HEK293 (cell line): ENCODE measurements around the gene C1orf226.

Experiments used
- KLF1 ChIP-seq: fragments of 450-650 bp; formaldehyde crosslinking; IDR thresholded peaks from 2 replicates; pipeline ENCODE4 v1.5.1; 2016; ENCODE audit warnings: missing biosample characterization, missing genetic modification characterization
- TRIM28 ChIP-seq: IDR thresholded peaks from 2 replicates; pipeline ENCODE4 v1.6.1; 2011; ENCODE audit warnings: low read length, control low read depth, borderline replicate concordance
- ZBTB20 ChIP-seq: fragments of 450-650 bp; formaldehyde crosslinking; IDR thresholded peaks from 2 replicates; pipeline ENCODE4 v1.5.1; 2016; ENCODE audit warnings: missing biosample characterization, missing genetic modification characterization
- ZEB2 ChIP-seq: fragments of 450-650 bp; formaldehyde crosslinking; IDR thresholded peaks from 2 replicates; pipeline ENCODE4 v1.5.1; 2016; ENCODE audit warnings: missing biosample characterization, missing genetic modification characterization
- ZFP3 ChIP-seq: fragments of 450-650 bp; formaldehyde crosslinking; IDR thresholded peaks from 2 replicates; pipeline ENCODE4 v1.5.1; 2016; ENCODE audit warnings: low read depth, missing biosample characterization, missing genetic modification characterization
- ZNF274 ChIP-seq, 2 experiments: fragments of 200-500 bp in 1 of 2; fragments of 450-650 bp in 1 of 2; sonication (Bioruptor generic) in 1 of 2; formaldehyde crosslinking in 1 of 2; IDR thresholded peaks; 2 replicates each; pipeline versions ENCODE4 v1.5.1 to v1.6.1; 2014 to 2016; ENCODE audit warnings: borderline replicate concordance in 1 of 2, inconsistent platforms in 1 of 2, low read length in 1 of 2, missing biosample characterization in 1 of 2, missing genetic modification characterization in 1 of 2
- ZNF571 ChIP-seq: fragments of 450-650 bp; formaldehyde crosslinking; IDR thresholded peaks from 2 replicates; pipeline ENCODE4 v1.5.0; 2017; ENCODE audit warnings: missing biosample characterization, missing genetic modification characterization
- ZNF830 ChIP-seq: fragments of 450-650 bp; IDR thresholded peaks from 2 replicates; pipeline ENCODE4 v1.5.0; 2018; ENCODE audit warnings: missing biosample characterization, missing genetic modification characterization, low read depth, mild to moderate bottlenecking, moderate library complexity
- ZSCAN16 ChIP-seq: fragments of 450-650 bp; formaldehyde crosslinking; IDR thresholded peaks from 2 replicates; pipeline ENCODE4 v1.5.1; 2016; ENCODE audit warnings: missing biosample characterization, missing genetic modification characterization
- TF ChIP-seq, protein P1 (sequence below): fragments of 450-650 bp; formaldehyde crosslinking; IDR thresholded peaks from 2 replicates; pipeline ENCODE4 v1.5.1; 2016; ENCODE audit warnings: missing biosample characterization, missing genetic modification characterization
- TF ChIP-seq, protein P2 (sequence below): fragments of 450-650 bp; formaldehyde crosslinking; IDR thresholded peaks from 2 replicates; pipeline ENCODE4 v1.5.1; 2016; ENCODE audit warnings: missing biosample characterization, missing genetic modification characterization, low read depth
- TF ChIP-seq, protein P3 (sequence below): fragments of 450-650 bp; formaldehyde crosslinking; IDR thresholded peaks from 2 replicates; pipeline ENCODE4 v1.5.1; 2016; ENCODE audit warnings: missing biosample characterization, missing genetic modification characterization
- TF ChIP-seq, protein P4 (sequence below): fragments of 450-650 bp; formaldehyde crosslinking; IDR thresholded peaks from 2 replicates; pipeline ENCODE4 v1.5.1; 2016; ENCODE audit warnings: missing biosample characterization, missing genetic modification characterization
- TF ChIP-seq, protein P5 (sequence below): fragments of 450-650 bp; formaldehyde crosslinking; IDR thresholded peaks from 2 replicates; pipeline ENCODE4 v1.5.1; 2016; ENCODE audit warnings: missing biosample characterization, missing genetic modification characterization

DNA sequence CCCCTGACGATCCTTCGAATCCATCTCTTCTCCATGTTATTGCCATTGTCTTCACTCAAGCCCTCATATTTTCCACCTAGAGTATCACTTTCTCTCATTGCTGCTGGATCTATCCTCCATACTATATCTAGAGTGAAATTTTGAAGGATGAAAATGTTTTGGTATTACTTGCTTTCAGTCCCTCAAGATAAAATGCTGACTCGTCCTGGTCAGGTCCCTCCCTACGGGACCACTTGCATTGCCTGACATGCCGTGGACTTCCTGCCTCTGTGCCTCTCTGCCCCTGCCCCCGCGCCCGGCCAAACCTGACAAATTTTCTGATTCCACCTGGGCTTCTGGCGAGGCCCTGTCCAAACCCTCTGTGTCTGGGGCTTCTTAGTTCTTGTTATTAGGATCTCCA lies 28.4 kb upstream of the C1orf226 start:
- TF ChIP-seq TRIM28 (no peak), ZNF830 (no peak), KLF1 (no peak), ZEB2 (tag by site-specific recombination) (no peak), ZFP3 (no peak), ZNF571 (tag by site-specific recombination) (no peak), ZSCAN16 (tag by site-specific recombination) (no peak), ZBTB20 (tag by site-specific recombination) (no peak), ZNF274 (IDR thresholded peaks at IDR 0.05; ENCODE audit: low read length) (no peak), ZNF274 (tag by site-specific recombination; IDR thresholded peaks at IDR 0.05; ENCODE audit: borderline replicate concordance) (no peak)
- TF ChIP-seq, protein P1, sequence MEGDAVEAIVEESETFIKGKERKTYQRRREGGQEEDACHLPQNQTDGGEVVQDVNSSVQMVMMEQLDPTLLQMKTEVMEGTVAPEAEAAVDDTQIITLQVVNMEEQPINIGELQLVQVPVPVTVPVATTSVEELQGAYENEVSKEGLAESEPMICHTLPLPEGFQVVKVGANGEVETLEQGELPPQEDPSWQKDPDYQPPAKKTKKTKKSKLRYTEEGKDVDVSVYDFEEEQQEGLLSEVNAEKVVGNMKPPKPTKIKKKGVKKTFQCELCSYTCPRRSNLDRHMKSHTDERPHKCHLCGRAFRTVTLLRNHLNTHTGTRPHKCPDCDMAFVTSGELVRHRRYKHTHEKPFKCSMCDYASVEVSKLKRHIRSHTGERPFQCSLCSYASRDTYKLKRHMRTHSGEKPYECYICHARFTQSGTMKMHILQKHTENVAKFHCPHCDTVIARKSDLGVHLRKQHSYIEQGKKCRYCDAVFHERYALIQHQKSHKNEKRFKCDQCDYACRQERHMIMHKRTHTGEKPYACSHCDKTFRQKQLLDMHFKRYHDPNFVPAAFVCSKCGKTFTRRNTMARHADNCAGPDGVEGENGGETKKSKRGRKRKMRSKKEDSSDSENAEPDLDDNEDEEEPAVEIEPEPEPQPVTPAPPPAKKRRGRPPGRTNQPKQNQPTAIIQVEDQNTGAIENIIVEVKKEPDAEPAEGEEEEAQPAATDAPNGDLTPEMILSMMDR = no peak
- TF ChIP-seq, protein P2, sequence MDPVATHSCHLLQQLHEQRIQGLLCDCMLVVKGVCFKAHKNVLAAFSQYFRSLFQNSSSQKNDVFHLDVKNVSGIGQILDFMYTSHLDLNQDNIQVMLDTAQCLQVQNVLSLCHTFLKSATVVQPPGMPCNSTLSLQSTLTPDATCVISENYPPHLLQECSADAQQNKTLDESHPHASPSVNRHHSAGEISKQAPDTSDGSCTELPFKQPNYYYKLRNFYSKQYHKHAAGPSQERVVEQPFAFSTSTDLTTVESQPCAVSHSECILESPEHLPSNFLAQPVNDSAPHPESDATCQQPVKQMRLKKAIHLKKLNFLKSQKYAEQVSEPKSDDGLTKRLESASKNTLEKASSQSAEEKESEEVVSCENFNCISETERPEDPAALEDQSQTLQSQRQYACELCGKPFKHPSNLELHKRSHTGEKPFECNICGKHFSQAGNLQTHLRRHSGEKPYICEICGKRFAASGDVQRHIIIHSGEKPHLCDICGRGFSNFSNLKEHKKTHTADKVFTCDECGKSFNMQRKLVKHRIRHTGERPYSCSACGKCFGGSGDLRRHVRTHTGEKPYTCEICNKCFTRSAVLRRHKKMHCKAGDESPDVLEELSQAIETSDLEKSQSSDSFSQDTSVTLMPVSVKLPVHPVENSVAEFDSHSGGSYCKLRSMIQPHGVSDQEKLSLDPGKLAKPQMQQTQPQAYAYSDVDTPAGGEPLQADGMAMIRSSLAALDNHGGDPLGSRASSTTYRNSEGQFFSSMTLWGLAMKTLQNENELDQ = no peak
- TF ChIP-seq, protein P3, sequence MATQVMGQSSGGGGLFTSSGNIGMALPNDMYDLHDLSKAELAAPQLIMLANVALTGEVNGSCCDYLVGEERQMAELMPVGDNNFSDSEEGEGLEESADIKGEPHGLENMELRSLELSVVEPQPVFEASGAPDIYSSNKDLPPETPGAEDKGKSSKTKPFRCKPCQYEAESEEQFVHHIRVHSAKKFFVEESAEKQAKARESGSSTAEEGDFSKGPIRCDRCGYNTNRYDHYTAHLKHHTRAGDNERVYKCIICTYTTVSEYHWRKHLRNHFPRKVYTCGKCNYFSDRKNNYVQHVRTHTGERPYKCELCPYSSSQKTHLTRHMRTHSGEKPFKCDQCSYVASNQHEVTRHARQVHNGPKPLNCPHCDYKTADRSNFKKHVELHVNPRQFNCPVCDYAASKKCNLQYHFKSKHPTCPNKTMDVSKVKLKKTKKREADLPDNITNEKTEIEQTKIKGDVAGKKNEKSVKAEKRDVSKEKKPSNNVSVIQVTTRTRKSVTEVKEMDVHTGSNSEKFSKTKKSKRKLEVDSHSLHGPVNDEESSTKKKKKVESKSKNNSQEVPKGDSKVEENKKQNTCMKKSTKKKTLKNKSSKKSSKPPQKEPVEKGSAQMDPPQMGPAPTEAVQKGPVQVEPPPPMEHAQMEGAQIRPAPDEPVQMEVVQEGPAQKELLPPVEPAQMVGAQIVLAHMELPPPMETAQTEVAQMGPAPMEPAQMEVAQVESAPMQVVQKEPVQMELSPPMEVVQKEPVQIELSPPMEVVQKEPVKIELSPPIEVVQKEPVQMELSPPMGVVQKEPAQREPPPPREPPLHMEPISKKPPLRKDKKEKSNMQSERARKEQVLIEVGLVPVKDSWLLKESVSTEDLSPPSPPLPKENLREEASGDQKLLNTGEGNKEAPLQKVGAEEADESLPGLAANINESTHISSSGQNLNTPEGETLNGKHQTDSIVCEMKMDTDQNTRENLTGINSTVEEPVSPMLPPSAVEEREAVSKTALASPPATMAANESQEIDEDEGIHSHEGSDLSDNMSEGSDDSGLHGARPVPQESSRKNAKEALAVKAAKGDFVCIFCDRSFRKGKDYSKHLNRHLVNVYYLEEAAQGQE = no peak
- TF ChIP-seq, protein P4, sequence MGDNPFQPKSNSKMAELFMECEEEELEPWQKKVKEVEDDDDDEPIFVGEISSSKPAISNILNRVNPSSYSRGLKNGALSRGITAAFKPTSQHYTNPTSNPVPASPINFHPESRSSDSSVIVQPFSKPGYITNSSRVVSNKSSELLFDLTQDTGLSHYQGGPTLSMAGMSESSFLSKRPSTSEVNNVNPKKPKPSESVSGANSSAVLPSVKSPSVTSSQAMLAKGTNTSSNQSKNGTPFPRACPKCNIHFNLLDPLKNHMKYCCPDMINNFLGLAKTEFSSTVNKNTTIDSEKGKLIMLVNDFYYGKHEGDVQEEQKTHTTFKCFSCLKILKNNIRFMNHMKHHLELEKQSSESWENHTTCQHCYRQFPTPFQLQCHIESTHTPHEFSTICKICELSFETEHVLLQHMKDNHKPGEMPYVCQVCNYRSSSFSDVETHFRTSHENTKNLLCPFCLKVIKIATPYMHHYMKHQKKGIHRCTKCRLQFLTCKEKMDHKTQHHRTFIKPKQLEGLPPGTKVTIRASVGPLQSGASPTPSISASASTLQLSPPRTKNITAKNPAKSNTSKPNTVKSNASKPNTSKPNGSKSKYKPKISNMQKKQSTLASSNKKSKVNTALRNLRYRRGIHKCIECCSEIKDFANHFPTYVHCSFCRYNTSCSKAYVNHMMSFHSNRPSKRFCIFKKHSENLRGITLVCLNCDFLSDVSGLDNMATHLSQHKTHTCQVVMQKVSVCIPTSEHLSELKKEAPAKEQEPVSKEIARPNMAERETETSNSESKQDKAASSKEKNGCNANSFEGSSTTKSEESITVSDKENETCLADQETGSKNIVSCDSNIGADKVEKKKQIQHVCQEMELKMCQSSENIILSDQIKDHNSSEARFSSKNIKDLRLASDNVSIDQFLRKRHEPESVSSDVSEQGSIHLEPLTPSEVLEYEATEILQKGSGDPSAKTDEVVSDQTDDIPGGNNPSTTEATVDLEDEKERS (tag by site-specific recombination) = no peak
- TF ChIP-seq, protein P5, sequence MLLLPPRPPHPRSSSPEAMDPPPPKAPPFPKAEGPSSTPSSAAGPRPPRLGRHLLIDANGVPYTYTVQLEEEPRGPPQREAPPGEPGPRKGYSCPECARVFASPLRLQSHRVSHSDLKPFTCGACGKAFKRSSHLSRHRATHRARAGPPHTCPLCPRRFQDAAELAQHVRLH (tag by site-specific recombination) = no peak
